Endothelial cell of umbilical vein (primary cell): ENCODE results near the gene FADS2.

Experiments used
- EZH2 ChIP-seq: IDR thresholded peaks from 2 replicates; pipeline ENCODE4 v1.6.1; 2012; ENCODE audit warnings: borderline replicate concordance, low read depth, mild to moderate bottlenecking, moderate library complexity, low read length, inconsistent platforms; ENCODE audit not compliant: severe bottlenecking
- FOS ChIP-seq: IDR thresholded peaks from 2 replicates; pipeline ENCODE4 v1.6.1; 2011; ENCODE audit warnings: mild to moderate bottlenecking, low read length, moderate library complexity, borderline replicate concordance; ENCODE audit not compliant: insufficient read depth
- GATA2 ChIP-seq: IDR thresholded peaks from 2 replicates; pipeline ENCODE4 v1.7.0; 2011; ENCODE audit warnings: low read depth, mild to moderate bottlenecking, moderate library complexity, mixed read lengths, low read length; ENCODE audit not compliant: insufficient read length, insufficient read depth
- JUN ChIP-seq: IDR thresholded peaks from 2 replicates; pipeline ENCODE4 v1.6.1; 2011; ENCODE audit warnings: borderline replicate concordance, low read depth; ENCODE audit not compliant: insufficient read length, insufficient read depth
- MYC ChIP-seq: IDR thresholded peaks from one replicate; pipeline ENCODE4 v1.6.1; 2011; ENCODE audit warnings: mild to moderate bottlenecking, low read depth, low read length
- POLR2A ChIP-seq: IDR thresholded peaks from 2 replicates; pipeline ENCODE4 v1.6.1; 2012; ENCODE audit warnings: low read depth, mild to moderate bottlenecking, control low read depth, low read length
- POLR2AphosphoS5 ChIP-seq: IDR thresholded peaks from 2 replicates; pipeline ENCODE4 v1.6.1; 2012; ENCODE audit warnings: low read depth, mild to moderate bottlenecking, control low read depth, low read length, moderate library complexity; ENCODE audit not compliant: insufficient read depth
- TF ChIP-seq, protein P1 (sequence below), 2 donors: IDR thresholded peaks; 1 replicate in 1 of 2; 2 replicates in 1 of 2; pipeline ENCODE4 v1.5.1; 2011; ENCODE audit warnings: low read length in 2 of 2, mild to moderate bottlenecking in 2 of 2, moderate library complexity in 2 of 2, control low read depth in 1 of 2, inconsistent platforms in 1 of 2, low read depth in 1 of 2; ENCODE audit not compliant: insufficient read depth in 1 of 2; ENCODE audit errors: extremely low read depth in 1 of 2
- TF ChIP-seq, protein P2 (sequence below): IDR thresholded peaks from 2 replicates; pipeline ENCODE4 v1.6.1; 2011; ENCODE audit not compliant: insufficient read depth, insufficient read length

DNA sequence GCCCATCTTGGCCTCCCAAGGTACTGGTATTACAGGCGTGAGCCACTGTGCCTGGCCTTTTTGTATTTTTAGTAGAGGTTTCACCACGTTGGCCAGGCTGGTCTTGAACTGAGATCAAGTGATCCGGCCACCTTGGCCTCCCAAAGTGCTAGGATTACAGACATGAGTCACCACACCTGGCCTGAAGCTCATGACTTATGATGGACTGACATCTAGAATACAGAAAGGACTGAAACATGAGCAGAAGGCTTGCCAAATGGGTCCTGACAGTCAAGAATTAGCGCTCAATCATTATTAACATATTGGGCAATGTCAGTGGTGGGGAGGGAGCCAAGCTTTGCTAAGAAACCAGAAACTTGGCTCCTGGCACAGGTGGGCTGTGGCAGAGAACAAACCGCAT lies 16.3 kb upstream of the FADS2 start:
- TF ChIP-seq, protein P1, sequence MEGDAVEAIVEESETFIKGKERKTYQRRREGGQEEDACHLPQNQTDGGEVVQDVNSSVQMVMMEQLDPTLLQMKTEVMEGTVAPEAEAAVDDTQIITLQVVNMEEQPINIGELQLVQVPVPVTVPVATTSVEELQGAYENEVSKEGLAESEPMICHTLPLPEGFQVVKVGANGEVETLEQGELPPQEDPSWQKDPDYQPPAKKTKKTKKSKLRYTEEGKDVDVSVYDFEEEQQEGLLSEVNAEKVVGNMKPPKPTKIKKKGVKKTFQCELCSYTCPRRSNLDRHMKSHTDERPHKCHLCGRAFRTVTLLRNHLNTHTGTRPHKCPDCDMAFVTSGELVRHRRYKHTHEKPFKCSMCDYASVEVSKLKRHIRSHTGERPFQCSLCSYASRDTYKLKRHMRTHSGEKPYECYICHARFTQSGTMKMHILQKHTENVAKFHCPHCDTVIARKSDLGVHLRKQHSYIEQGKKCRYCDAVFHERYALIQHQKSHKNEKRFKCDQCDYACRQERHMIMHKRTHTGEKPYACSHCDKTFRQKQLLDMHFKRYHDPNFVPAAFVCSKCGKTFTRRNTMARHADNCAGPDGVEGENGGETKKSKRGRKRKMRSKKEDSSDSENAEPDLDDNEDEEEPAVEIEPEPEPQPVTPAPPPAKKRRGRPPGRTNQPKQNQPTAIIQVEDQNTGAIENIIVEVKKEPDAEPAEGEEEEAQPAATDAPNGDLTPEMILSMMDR (IDR thresholded peaks at IDR 0.05; ENCODE audit: extremely low read depth in 1 of 2, insufficient read depth in 1 of 2, low read depth in 1 of 2, low read length in 2 of 2) = no peak
- TF ChIP-seq POLR2A (no peak), POLR2AphosphoS5 (no peak), JUN (no peak), FOS (no peak), MYC (no peak), EZH2 (no peak), GATA2 (no peak)
- TF ChIP-seq, protein P2, sequence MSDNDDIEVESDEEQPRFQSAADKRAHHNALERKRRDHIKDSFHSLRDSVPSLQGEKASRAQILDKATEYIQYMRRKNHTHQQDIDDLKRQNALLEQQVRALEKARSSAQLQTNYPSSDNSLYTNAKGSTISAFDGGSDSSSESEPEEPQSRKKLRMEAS = no peak
